Measurements from ENCODE around the gene FBXO10.

The FBXO10 gene

DNA sequence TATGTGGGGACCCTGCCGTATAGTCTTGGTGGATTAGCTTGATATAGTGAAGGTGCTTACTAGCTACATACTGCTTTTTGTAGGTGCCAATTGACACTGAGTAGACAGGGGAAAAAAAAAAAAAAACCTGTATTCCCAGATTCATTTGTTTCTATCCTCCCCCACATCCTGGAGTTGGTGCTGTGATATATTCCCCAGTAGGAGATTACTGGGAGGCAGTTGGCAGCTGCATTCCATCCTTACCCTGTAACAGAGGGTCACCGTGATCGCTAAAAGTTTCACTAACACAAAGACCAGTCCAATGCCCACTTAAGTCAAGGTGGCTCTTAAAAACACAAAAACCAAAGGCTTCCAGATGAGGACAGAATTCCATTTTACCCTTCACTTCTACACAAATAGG is 43.6 kb upstream of the FBXO10 start:
- H3K36me3 ChIP-seq (ENCODE audit: control insufficient read depth in 1 of 2, insufficient read depth in 2 of 2, low read depth in 1 of 2, low read length in 2 of 2): no peaks in the 10 kb centered on the region
- H2BK12ac ChIP-seq (ENCODE audit: low read length in 2 of 2): no peak overlapping the region
- H4K8ac ChIP-seq (ENCODE audit: low read length): no peak overlapping the region
- no peak overlapping the region for H2BK5ac ChIP-seq (ENCODE audit: low read depth, low read length, poor library complexity, severe bottlenecking)
- H3K27ac ChIP-seq (ENCODE audit: low read length, poor library complexity, severe bottlenecking): no peak overlapping the region
- H3K4me2 ChIP-seq (ENCODE audit: low read length, poor library complexity, severe bottlenecking): no peak overlapping the region
- H3K23ac ChIP-seq (ENCODE audit: low read length in 2 of 2): no peak overlapping the region
- no peaks in the 10 kb centered on the region for H3K79me1 ChIP-seq (replicated peaks; ENCODE audit: low read length, poor library complexity, severe bottlenecking)
- H3K4me1 ChIP-seq (ENCODE audit: control insufficient read depth, insufficient read depth, low read depth, low read length): no peaks in the 10 kb centered on the region
- no peak overlapping the region for H3K4ac ChIP-seq (ENCODE audit: low read depth in 1 of 2, low read length in 2 of 2)
- H3K27me3 ChIP-seq (ENCODE audit: control insufficient read depth in 1 of 2, insufficient read depth in 1 of 2, low read length in 2 of 2): peaks cover 0 to 34% of the 10 kb centered on the region in 2 experiments
- no peaks in the 10 kb centered on the region for H3K9me3 ChIP-seq (ENCODE audit: control insufficient read depth, low read length)
- no peak overlapping the region for H2BK120ac ChIP-seq (ENCODE audit: low read depth, low read length)
- H4K91ac ChIP-seq (ENCODE audit: low read length): no peak overlapping the region
- H3K9ac ChIP-seq (ENCODE audit: low read length): no peak overlapping the region
- no peak overlapping the region for H3K14ac ChIP-seq (ENCODE audit: low read length in 2 of 2)
- 92% methylated on average over 3 of the region's 3 CpGs for WGBS
- no peak overlapping the region for H2AK5ac ChIP-seq (ENCODE audit: low read length, severe bottlenecking)
- H3K4me3 ChIP-seq (ENCODE audit: insufficient read depth in 1 of 2, low read depth in 1 of 2, low read length in 2 of 2): no peak overlapping the region
- no peak overlapping the region for H2BK15ac ChIP-seq (ENCODE audit: low read depth, poor library complexity, severe bottlenecking)
- H2AFZ ChIP-seq (ENCODE audit: low read depth, low read length): no peak overlapping the region
- no peak for DNase-seq
- no peak overlapping the region for H3K18ac ChIP-seq (ENCODE audit: low read depth in 1 of 2, low read length in 2 of 2)

DNA sequence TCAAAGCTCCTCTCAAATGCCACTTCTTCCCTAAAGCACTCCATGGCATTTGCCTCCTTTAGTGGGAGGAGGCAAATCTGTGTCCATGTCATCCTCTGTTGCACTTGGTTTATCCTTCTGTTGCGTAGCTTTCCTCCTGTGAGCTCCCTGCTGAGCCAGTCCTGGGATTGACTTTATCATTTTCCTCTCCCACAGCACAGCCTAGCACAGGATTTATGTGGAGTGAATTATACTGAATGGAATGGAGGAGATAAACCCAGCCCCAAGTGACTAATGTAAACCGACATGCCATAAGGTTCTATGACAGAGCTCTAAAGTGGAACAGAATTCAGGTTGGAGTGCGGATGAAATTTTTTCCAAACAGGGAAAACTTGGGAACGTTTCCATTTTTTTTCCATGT is 42.6 kb upstream of the FBXO10 start:
- Histone ChIP-seq H2BK5ac (ENCODE audit: low read depth, low read length, poor library complexity, severe bottlenecking) (no peak overlapping the region), H4K91ac (ENCODE audit: low read length) (no peak overlapping the region), H2AK5ac (ENCODE audit: low read length, severe bottlenecking) (no peak overlapping the region), H3K4ac (ENCODE audit: low read depth in 1 of 2, low read length in 2 of 2) (no peak overlapping the region), H3K79me1 (replicated peaks; ENCODE audit: low read length, poor library complexity, severe bottlenecking) (no peaks in the 10 kb centered on the region), H3K27me3 (ENCODE audit: control insufficient read depth in 1 of 2, insufficient read depth in 1 of 2, low read length in 2 of 2) (peaks cover 0 to 29% of the 10 kb centered on the region in 2 experiments), H4K8ac (ENCODE audit: low read length) (no peak overlapping the region), H3K9me3 (ENCODE audit: control insufficient read depth, low read length) (no peaks in the 10 kb centered on the region), H2BK15ac (ENCODE audit: low read depth, poor library complexity, severe bottlenecking) (no peak overlapping the region), H2BK12ac (ENCODE audit: low read length in 2 of 2) (no peak overlapping the region), H3K23ac (ENCODE audit: low read length in 2 of 2) (no peak overlapping the region), H2BK120ac (ENCODE audit: low read depth, low read length) (no peak overlapping the region), H3K4me2 (ENCODE audit: low read length, poor library complexity, severe bottlenecking) (no peak overlapping the region), H3K36me3 (ENCODE audit: control insufficient read depth in 1 of 2, insufficient read depth in 2 of 2, low read depth in 1 of 2, low read length in 2 of 2) (no peaks in the 10 kb centered on the region), H2AFZ (ENCODE audit: low read depth, low read length) (no peak overlapping the region), H3K9ac (ENCODE audit: low read length) (peak overlapping the region; percentile 70), H3K4me3 (ENCODE audit: insufficient read depth in 1 of 2, low read depth in 1 of 2, low read length in 2 of 2) (peak overlapping the region in 1 of 2 experiments; percentile 57), H3K14ac (ENCODE audit: low read length in 2 of 2) (no peak overlapping the region), H3K4me1 (ENCODE audit: control insufficient read depth, insufficient read depth, low read depth, low read length) (no peaks in the 10 kb centered on the region), H3K27ac (ENCODE audit: low read length, poor library complexity, severe bottlenecking) (no peak overlapping the region), H3K18ac (ENCODE audit: low read depth in 1 of 2, low read length in 2 of 2) (no peak overlapping the region)
- DNase-seq: peak; percentile 28
- 81% methylated on average over 3 of the region's 4 CpGs for WGBS

DNA sequence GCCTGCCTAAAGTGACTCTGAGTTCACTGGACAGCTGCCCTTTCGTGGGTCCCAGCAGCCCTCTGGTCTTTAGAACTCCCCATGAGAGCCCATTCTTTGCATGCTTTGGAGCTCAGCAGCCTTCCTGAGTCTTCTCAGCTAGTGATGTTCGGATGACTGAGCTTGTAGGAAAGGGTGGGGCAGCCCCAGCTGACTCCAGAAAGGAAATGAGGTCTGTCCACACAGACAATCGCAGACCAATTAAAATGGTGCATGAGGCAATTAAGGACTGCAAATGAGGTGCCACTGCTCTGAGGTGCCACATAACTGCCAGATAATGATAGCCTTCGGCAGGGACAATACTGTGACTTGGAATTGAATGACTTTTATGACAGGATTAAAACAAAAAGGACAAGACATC is 41.7 kb upstream of the FBXO10 start:
- H4K91ac ChIP-seq (ENCODE audit: low read length): no peak overlapping the region
- no peak overlapping the region for H3K14ac ChIP-seq (ENCODE audit: low read length in 2 of 2)
- no peak overlapping the region for H3K27ac ChIP-seq (ENCODE audit: low read length, poor library complexity, severe bottlenecking)
- H2AFZ ChIP-seq (ENCODE audit: low read depth, low read length): no peak overlapping the region
- H3K36me3 ChIP-seq (ENCODE audit: control insufficient read depth in 1 of 2, insufficient read depth in 2 of 2, low read depth in 1 of 2, low read length in 2 of 2): peaks cover 0 to 3% of the 10 kb centered on the region in 2 experiments
- H2BK12ac ChIP-seq (ENCODE audit: low read length in 2 of 2): no peak overlapping the region
- no peak overlapping the region for H3K4me2 ChIP-seq (ENCODE audit: low read length, poor library complexity, severe bottlenecking)
- peak overlapping the region; percentile 70 for H3K9ac ChIP-seq (ENCODE audit: low read length)
- no peak overlapping the region for H2AK5ac ChIP-seq (ENCODE audit: low read length, severe bottlenecking)
- H3K27me3 ChIP-seq (ENCODE audit: control insufficient read depth in 1 of 2, insufficient read depth in 1 of 2, low read length in 2 of 2): peaks cover 0 to 21% of the 10 kb centered on the region in 2 experiments
- H3K4ac ChIP-seq (ENCODE audit: low read depth in 1 of 2, low read length in 2 of 2): no peak overlapping the region
- H2BK15ac ChIP-seq (ENCODE audit: low read depth, poor library complexity, severe bottlenecking): no peak overlapping the region
- 52% methylated on average over 3 of the region's 4 CpGs for WGBS
- no peak overlapping the region for H3K23ac ChIP-seq (ENCODE audit: low read length in 2 of 2)
- peak overlapping the region in 1 of 2 experiments; percentile 57 for H3K4me3 ChIP-seq (ENCODE audit: insufficient read depth in 1 of 2, low read depth in 1 of 2, low read length in 2 of 2)
- no peak overlapping the region for H2BK5ac ChIP-seq (ENCODE audit: low read depth, low read length, poor library complexity, severe bottlenecking)
- no peak overlapping the region for H3K18ac ChIP-seq (ENCODE audit: low read depth in 1 of 2, low read length in 2 of 2)
- no peak overlapping the region for H4K8ac ChIP-seq (ENCODE audit: low read length)
- no peak overlapping the region for H2BK120ac ChIP-seq (ENCODE audit: low read depth, low read length)
- H3K4me1 ChIP-seq (ENCODE audit: control insufficient read depth, insufficient read depth, low read depth, low read length): no peaks in the 10 kb centered on the region
- H3K9me3 ChIP-seq (ENCODE audit: control insufficient read depth, low read length): no peaks in the 10 kb centered on the region
- no peak for DNase-seq
- H3K79me1 ChIP-seq (replicated peaks; ENCODE audit: low read length, poor library complexity, severe bottlenecking): no peaks in the 10 kb centered on the region

- Histone ChIP-seq H3K4ac (ENCODE audit: low read depth in 1 of 2, low read length in 2 of 2) (no peak overlapping the region), H3K4me1 (ENCODE audit: control insufficient read depth, insufficient read depth, low read depth, low read length) (no peaks in the 10 kb centered on the region), H3K18ac (ENCODE audit: low read depth in 1 of 2, low read length in 2 of 2) (no peak overlapping the region), H4K91ac (ENCODE audit: low read length) (no peak overlapping the region), H3K79me1 (replicated peaks; ENCODE audit: low read length, poor library complexity, severe bottlenecking) (no peaks in the 10 kb centered on the region), H2AK5ac (ENCODE audit: low read length, severe bottlenecking) (no peak overlapping the region), H3K4me2 (ENCODE audit: low read length, poor library complexity, severe bottlenecking) (no peak overlapping the region), H4K8ac (ENCODE audit: low read length) (no peak overlapping the region), H3K27ac (ENCODE audit: low read length, poor library complexity, severe bottlenecking) (no peak overlapping the region), H2BK15ac (ENCODE audit: low read depth, poor library complexity, severe bottlenecking) (no peak overlapping the region), H2BK12ac (ENCODE audit: low read length in 2 of 2) (no peak overlapping the region), H3K23ac (ENCODE audit: low read length in 2 of 2) (no peak overlapping the region), H3K27me3 (ENCODE audit: control insufficient read depth in 1 of 2, insufficient read depth in 1 of 2, low read length in 2 of 2) (peaks cover 0 to 21% of the 10 kb centered on the region in 2 experiments), H3K4me3 (ENCODE audit: insufficient read depth in 1 of 2, low read depth in 1 of 2, low read length in 2 of 2) (no peak overlapping the region), H3K9me3 (ENCODE audit: control insufficient read depth, low read length) (no peaks in the 10 kb centered on the region), H2BK5ac (ENCODE audit: low read depth, low read length, poor library complexity, severe bottlenecking) (no peak overlapping the region), H2BK120ac (ENCODE audit: low read depth, low read length) (no peak overlapping the region), H3K9ac (ENCODE audit: low read length) (peak overlapping the region; percentile 0), H2AFZ (ENCODE audit: low read depth, low read length) (no peak overlapping the region), H3K36me3 (ENCODE audit: control insufficient read depth in 1 of 2, insufficient read depth in 2 of 2, low read depth in 1 of 2, low read length in 2 of 2) (peaks cover 0 to 3% of the 10 kb centered on the region in 2 experiments), H3K14ac (ENCODE audit: low read length in 2 of 2) (no peak overlapping the region)
- 79% methylated on average over 2 of the region's 2 CpGs for WGBS
- no peak for DNase-seq
Observed at GRCh38 chr9:37617161-37617560, 41.0 kb upstream of the FBXO10 start.

Data from mesenchymal stem cell (in vitro differentiated cells and primary cell).